Caco-2 (cell line): ENCODE measurements around the gene TCP11. TPM values are rescaled to one million over a fixed set of nuclear protein-coding genes. Genes with fewer than 3 reads are reported as not detected.
A peak's percentile ranks its signal among the peaks of the same experiment; 100 is the strongest.

Source experiments
- BruUV-seq: library from RNA; stranded (reverse); fragments of 400-500 nt; replicated peaks from 2 replicates; lab custom pipeline; 2021; lab: Mats Ljungman, UMichigan
- CTCF ChIA-PET: fragments of 300-600 bp; sonication (Branson Sonifier 250); formaldehyde crosslinking; loops from one replicate; lab custom pipeline; 2022; ENCODE audit warnings: antibody characterized with exemption; lab: Charles Lee
- POLR2A ChIA-PET: fragments of 300-600 bp; sonication (Branson Sonifier 250); formaldehyde crosslinking; loops from one replicate; lab custom pipeline; 2022; ENCODE audit warnings: antibody characterized with exemption; lab: Charles Lee
- DNase-seq, 2 experiments: peaks; one replicate each; pipeline versions ENCODE4 v3.0.0 to v3.0.0-alpha.2; 2020 to 2022
- H3K27me3 ChIP-seq: replicated peaks from 2 replicates; pipeline ENCODE4 v1.6.0; 2011; ENCODE audit warnings: low read length; ENCODE audit not compliant: control insufficient read depth, insufficient read depth
- H3K36me3 ChIP-seq: 2 replicates; pipeline ENCODE4 v1.5.1; 2011; ENCODE audit warnings: low read length; ENCODE audit not compliant: control insufficient read depth, insufficient read depth
- H3K4me1 ChIP-seq: fragments of 250-450 bp; sonication (Bioruptor Pico); 2 replicates; pipeline ENCODE4 v1.5.1; 2020; ENCODE audit warnings: mild to moderate bottlenecking
- H3K4me3 ChIP-seq: 2 replicates; pipeline ENCODE4 v1.5.1; 2011; ENCODE audit warnings: low read depth, mild to moderate bottlenecking, control low read depth, low read length
- H3K9me3 ChIP-seq: fragments of 250-450 bp; sonication (Bioruptor Pico); 2 replicates; pipeline ENCODE4 v1.5.1; 2020; ENCODE audit warnings: mild to moderate bottlenecking, moderate library complexity
- H3K27ac Mint-ChIP-seq: one replicate; pipeline ENCODE4 v1.8.0; 2022; ENCODE audit warnings: mixed read lengths; ENCODE audit not compliant: unreplicated experiment
- H3K27me3 Mint-ChIP-seq: one replicate; pipeline ENCODE4 v1.8.0; 2022; ENCODE audit warnings: mixed read lengths; ENCODE audit not compliant: insufficient read depth, unreplicated experiment
- H3K36me3 Mint-ChIP-seq: one replicate; pipeline ENCODE4 v1.8.0; 2022; ENCODE audit warnings: mild to moderate bottlenecking, mixed read lengths; ENCODE audit not compliant: insufficient read depth, unreplicated experiment
- H3K4me1 Mint-ChIP-seq: one replicate; pipeline ENCODE4 v1.8.0; 2022; ENCODE audit warnings: low read depth, mixed read lengths; ENCODE audit not compliant: unreplicated experiment
- H3K4me3 Mint-ChIP-seq: one replicate; pipeline ENCODE4 v1.8.0; 2022; ENCODE audit warnings: mild to moderate bottlenecking, moderate library complexity, mixed read lengths; ENCODE audit not compliant: unreplicated experiment
- H3K9me3 Mint-ChIP-seq: one replicate; pipeline ENCODE4 v1.8.0; 2022; ENCODE audit warnings: mixed read lengths; ENCODE audit not compliant: unreplicated experiment
- intact Hi-C: fragments of 100-400 bp; cut with micrococcal nuclease; formaldehyde crosslinking; loops from one replicate; pipeline ENCODE4 v1.10.0; 2022; ENCODE audit not compliant: unreplicated experiment
- total RNA-seq: library from RNA; stranded (reverse); gene quantifications from 2 replicates; pipeline ENCODE4 v1.2.3, GENCODE V29; 2022
- TF ChIP-seq, protein P1 (sequence below), 2 experiments: fragments of 200-600 bp in 1 of 2; IDR thresholded peaks; 1 replicate in 1 of 2; 2 replicates in 1 of 2; pipeline versions ENCODE4 v1.5.1 to v1.8.0; 2011 to 2022; ENCODE audit warnings: antibody characterized with exemption in 1 of 2, control low read depth in 1 of 2, inconsistent platforms in 1 of 2, low read depth in 1 of 2, low read length in 1 of 2, mild to moderate bottlenecking in 1 of 2, moderate library complexity in 1 of 2; ENCODE audit not compliant: insufficient read depth in 1 of 2, severe bottlenecking in 1 of 2, unreplicated experiment in 1 of 2

The TCP11 gene
- total RNA-seq, 1 experiment from 2014 or later = not detected

DNA sequence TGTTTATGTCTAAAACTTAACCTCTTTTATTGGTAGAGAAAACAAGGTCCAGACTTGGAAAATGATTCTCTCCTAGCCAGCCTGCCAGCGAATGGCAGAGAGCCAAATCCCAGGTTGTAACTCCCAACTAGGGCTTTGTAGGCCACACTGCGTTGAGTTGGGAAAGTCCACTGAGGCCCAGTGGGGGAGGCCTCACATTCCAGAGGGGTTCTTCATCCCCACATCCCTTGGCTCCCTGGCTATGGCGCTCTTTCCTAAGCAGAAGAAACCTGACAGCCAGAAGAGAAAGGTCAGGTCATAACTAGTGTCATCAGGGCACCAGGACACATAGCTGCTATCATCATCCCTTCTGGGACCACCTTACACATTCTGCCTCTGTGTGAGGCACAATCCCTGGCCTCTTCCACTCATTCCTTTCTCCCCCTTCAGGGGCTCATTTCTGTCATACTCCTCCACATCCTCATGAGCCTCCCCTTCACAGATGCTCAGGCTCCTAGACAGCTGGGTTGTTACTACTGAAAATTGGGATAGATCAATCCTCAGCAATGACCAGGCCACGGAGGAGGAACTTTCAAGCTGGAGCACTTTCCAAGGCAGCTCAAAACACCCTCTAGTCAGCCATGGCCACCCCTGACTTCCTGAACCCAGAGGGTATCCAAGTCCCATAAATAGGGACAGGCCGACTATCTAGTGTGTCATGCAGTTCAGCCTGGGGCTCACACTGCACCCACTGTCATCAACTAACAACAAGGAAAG lies 48.6 kb downstream of the TCP11 start:
- TF ChIP-seq, protein P1, sequence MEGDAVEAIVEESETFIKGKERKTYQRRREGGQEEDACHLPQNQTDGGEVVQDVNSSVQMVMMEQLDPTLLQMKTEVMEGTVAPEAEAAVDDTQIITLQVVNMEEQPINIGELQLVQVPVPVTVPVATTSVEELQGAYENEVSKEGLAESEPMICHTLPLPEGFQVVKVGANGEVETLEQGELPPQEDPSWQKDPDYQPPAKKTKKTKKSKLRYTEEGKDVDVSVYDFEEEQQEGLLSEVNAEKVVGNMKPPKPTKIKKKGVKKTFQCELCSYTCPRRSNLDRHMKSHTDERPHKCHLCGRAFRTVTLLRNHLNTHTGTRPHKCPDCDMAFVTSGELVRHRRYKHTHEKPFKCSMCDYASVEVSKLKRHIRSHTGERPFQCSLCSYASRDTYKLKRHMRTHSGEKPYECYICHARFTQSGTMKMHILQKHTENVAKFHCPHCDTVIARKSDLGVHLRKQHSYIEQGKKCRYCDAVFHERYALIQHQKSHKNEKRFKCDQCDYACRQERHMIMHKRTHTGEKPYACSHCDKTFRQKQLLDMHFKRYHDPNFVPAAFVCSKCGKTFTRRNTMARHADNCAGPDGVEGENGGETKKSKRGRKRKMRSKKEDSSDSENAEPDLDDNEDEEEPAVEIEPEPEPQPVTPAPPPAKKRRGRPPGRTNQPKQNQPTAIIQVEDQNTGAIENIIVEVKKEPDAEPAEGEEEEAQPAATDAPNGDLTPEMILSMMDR (IDR thresholded peaks at IDR 0.05; ENCODE audit: insufficient read depth in 1 of 2, low read depth in 1 of 2, low read length in 1 of 2, severe bottlenecking in 1 of 2, unreplicated experiment in 1 of 2) = no peak
- ChIA-PET POLR2A (no interaction called here), CTCF (interaction anchor here (0.5 to 1.2 kb wide), 2 partner anchors 41 to 48 kb away, joined by 3 to 7 read pairs; no protein-coding TSS in a partner anchor)
- no peaks in the 10 kb centered on the region for H3K27me3 ChIP-seq
- peaks cover 1% of the 10 kb centered on the region for H3K36me3 ChIP-seq
- BruUV-seq = no TSS peak
- peaks cover 12% of the 10 kb centered on the region for H3K4me1 Mint-ChIP-seq
- no peak overlapping the region for H3K4me3 ChIP-seq
- intact Hi-C loops = no loop called here
- H3K4me3 Mint-ChIP-seq = no peak overlapping the region
- no peaks in the 10 kb centered on the region for H3K9me3 Mint-ChIP-seq
- H3K27me3 Mint-ChIP-seq = no peaks in the 10 kb centered on the region
- DNase-seq = no peak
- H3K27ac Mint-ChIP-seq = no peak overlapping the region
- H3K9me3 ChIP-seq = no peaks in the 10 kb centered on the region
- peaks cover 12% of the 10 kb centered on the region for H3K36me3 Mint-ChIP-seq
- peaks cover 7% of the 10 kb centered on the region; the same call in 1 of the 2 replicates for H3K4me1 ChIP-seq

DNA sequence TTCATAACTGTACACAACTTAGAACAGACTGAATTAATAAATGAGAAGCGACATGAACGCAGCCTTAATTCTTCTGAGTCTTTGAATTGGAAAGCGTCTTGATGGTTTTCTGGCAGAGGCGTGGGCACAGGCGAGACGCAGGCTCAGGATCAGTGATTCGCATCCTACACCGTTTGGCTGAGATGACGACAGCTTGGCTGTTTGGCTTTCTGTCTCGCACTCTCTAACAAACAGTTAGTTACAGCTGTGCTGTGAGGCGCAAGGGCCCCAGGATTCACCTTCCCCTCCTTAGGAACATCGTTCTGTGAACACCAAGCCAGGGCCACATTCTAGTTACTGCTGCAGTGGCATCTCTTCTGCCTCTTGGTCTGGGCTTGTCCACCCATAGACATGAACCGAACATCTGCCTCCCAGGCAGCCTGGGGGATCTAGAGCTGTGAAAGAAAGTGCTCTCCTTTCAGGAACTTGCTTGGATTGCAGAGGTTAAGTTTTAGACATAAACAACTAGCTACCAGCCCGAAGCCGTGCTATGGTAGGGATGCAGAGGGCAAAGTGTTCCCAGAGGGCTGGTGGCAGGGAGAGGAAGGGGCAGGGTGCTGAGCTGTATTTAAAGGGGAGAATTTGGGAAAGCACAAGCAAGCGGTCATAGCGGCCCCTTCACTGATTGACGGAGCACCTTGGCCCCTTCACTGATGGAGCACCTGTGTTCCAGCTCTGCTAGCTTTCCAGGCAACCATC lies 49.6 kb downstream of the TCP11 start:
- no peaks in the 10 kb centered on the region for H3K27me3 ChIP-seq
- H3K4me3 ChIP-seq = no peak overlapping the region
- Mint-ChIP-seq H3K4me1 (peaks cover 9% of the 10 kb centered on the region), H3K9me3 (no peaks in the 10 kb centered on the region), H3K36me3 (peaks cover 12% of the 10 kb centered on the region), H3K27ac (no peak overlapping the region), H3K4me3 (no peak overlapping the region), H3K27me3 (no peaks in the 10 kb centered on the region)
- H3K4me1 ChIP-seq = peaks cover 3% of the 10 kb centered on the region; the same call in 1 of the 2 replicates
- no TSS peak for BruUV-seq
- no peaks in the 10 kb centered on the region for H3K9me3 ChIP-seq
- intact Hi-C loops = no loop called here
- TF ChIP-seq, protein P1 (IDR thresholded peaks at IDR 0.05; ENCODE audit: insufficient read depth in 1 of 2, low read depth in 1 of 2, low read length in 1 of 2, severe bottlenecking in 1 of 2, unreplicated experiment in 1 of 2) = no peak
- peaks cover 3% of the 10 kb centered on the region for H3K36me3 ChIP-seq
- ChIA-PET POLR2A (no interaction called here), CTCF (interaction anchor here (1.2 kb wide), 1 partner anchor 49 kb away, joined by 3 read pairs; no protein-coding TSS in a partner anchor)
- DNase-seq = no peak

DNA sequence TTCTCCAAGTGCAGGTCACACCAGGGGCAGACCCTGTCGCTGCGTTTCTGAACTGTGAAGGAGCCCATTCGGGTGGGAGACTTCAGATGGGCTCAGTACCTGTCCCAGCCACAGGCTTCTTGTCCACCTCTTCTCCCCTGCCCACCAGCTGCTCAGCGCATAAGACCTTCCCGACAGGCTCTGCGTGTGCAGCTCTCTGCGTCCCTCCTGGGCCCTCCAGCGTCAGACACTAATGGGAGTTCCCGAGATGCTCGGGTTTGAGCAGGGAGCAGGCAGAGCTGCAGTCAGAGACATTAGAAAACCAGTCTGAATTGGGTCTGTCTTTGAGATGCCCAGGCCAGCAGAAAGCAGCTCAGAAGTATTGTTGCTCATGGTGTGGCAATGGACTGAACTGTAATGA lies 50.4 kb downstream of the TCP11 start:
- intact Hi-C loops = no loop called here
- DNase-seq = no peak
- H3K27ac Mint-ChIP-seq = no peak overlapping the region
- CTCF ChIA-PET = no interaction called here
- no peaks in the 10 kb centered on the region for H3K9me3 ChIP-seq
- H3K4me1 Mint-ChIP-seq = peaks cover 1% of the 10 kb centered on the region
- no peaks in the 10 kb centered on the region for H3K4me1 ChIP-seq
- no peak overlapping the region for H3K4me3 ChIP-seq
- H3K36me3 ChIP-seq = peaks cover 3% of the 10 kb centered on the region
- BruUV-seq = TSS peak; percentile 21
- TF ChIP-seq, protein P1 (IDR thresholded peaks at IDR 0.05; ENCODE audit: insufficient read depth in 1 of 2, low read depth in 1 of 2, low read length in 1 of 2, severe bottlenecking in 1 of 2, unreplicated experiment in 1 of 2) = no peak
- no peaks in the 10 kb centered on the region for H3K27me3 Mint-ChIP-seq
- H3K36me3 Mint-ChIP-seq = peaks cover 12% of the 10 kb centered on the region
- no peaks in the 10 kb centered on the region for H3K27me3 ChIP-seq
- POLR2A ChIA-PET = no interaction called here
- no peak overlapping the region for H3K4me3 Mint-ChIP-seq
- no peaks in the 10 kb centered on the region for H3K9me3 Mint-ChIP-seq
